IMR-90 (cell line): ENCODE measurements around the gene RAB27B. TPM values are rescaled to one million over a fixed set of nuclear protein-coding genes. Genes with fewer than 3 reads are reported as not detected.
A peak's percentile ranks its signal among the peaks of the same experiment; 100 is the strongest.
"Not testable (repeated sequence)": the region's sequence is repeated elsewhere in the genome, so short reads cannot be mapped to it uniquely, and the experiment has no call there.

ENCODE experiments used
- ATAC-seq: fragments of 200-7000 bp; cut with Tn5 transposase; 2 replicates; pipeline ENCODE4 v1.9.1; 2020; ENCODE audit warnings: low read depth, mild to moderate bottlenecking, moderate library complexity
- BruUV-seq: library from RNA; stranded (reverse); fragments of 400-500 nt; replicated peaks from 2 replicates; lab custom pipeline; 2021; lab: Mats Ljungman, UMichigan
- CTCF ChIA-PET: fragments of 300-600 bp; formaldehyde crosslinking; extraction: SDS; loops from one replicate; lab custom pipeline; 2021; ENCODE audit warnings: antibody characterized with exemption; lab: Yijun Ruan, JAX
- POLR2A ChIA-PET: fragments of 300-600 bp; sonication (Branson Sonifier 250); formaldehyde crosslinking; loops from one replicate; lab custom pipeline; 2022; ENCODE audit warnings: antibody characterized with exemption; ENCODE audit not compliant: unreplicated experiment; lab: Charles Lee
- DNase-seq: peaks from one replicate; pipeline ENCODE4 v3.0.0; 2013
- H2AFZ ChIP-seq: replicated peaks from 2 replicates; pipeline ENCODE3; 2013; ENCODE audit warnings: low read length, mild to moderate bottlenecking; ENCODE audit not compliant: poor library complexity
- H2AK5ac ChIP-seq: 2 replicates; pipeline ENCODE4 v1.6.1; 2013; ENCODE audit warnings: low read depth, low read length, inconsistent platforms
- H2AK9ac ChIP-seq: replicated peaks from 2 replicates; pipeline ENCODE3; 2013; ENCODE audit warnings: mild to moderate bottlenecking, low read depth, low read length, moderate library complexity; ENCODE audit not compliant: poor library complexity
- H2BK120ac ChIP-seq: 2 replicates; pipeline ENCODE4 v1.6.1; 2013; ENCODE audit warnings: low read depth, low read length, inconsistent platforms
- H2BK15ac ChIP-seq: 3 replicates; pipeline ENCODE4 v1.6.1; 2013; ENCODE audit warnings: low read depth, low read length, inconsistent platforms
- H2BK20ac ChIP-seq: 2 replicates; pipeline ENCODE4 v1.6.1; 2013; ENCODE audit warnings: low read depth, mild to moderate bottlenecking, inconsistent platforms, low read length, moderate library complexity
- H2BK5ac ChIP-seq: 2 replicates; pipeline ENCODE4 v1.6.1; 2013; ENCODE audit warnings: mild to moderate bottlenecking, low read depth, low read length, inconsistent platforms; ENCODE audit not compliant: poor library complexity, severe bottlenecking
- H3K14ac ChIP-seq: replicated peaks from 2 replicates; pipeline ENCODE4 v1.6.1; 2013; ENCODE audit warnings: low read depth, low read length, inconsistent platforms
- H3K18ac ChIP-seq: 2 replicates; pipeline ENCODE4 v1.6.1; 2013; ENCODE audit warnings: low read depth, low read length, control low read depth
- H3K23ac ChIP-seq: 2 replicates; pipeline ENCODE4 v1.6.1; 2013; ENCODE audit warnings: low read depth, low read length, inconsistent platforms
- H3K27ac ChIP-seq: 2 replicates; pipeline ENCODE4 v1.5.1; 2013; ENCODE audit warnings: mild to moderate bottlenecking, control low read depth, low read length; ENCODE audit not compliant: insufficient read depth
- H3K27me3 ChIP-seq: 2 replicates; pipeline ENCODE4 v1.6.1; 2013; ENCODE audit warnings: low read length; ENCODE audit not compliant: control insufficient read depth, insufficient read depth
- H3K36me3 ChIP-seq: 2 replicates; pipeline ENCODE4 v1.6.1; 2013; ENCODE audit warnings: low read length, mixed read lengths; ENCODE audit not compliant: control insufficient read depth, insufficient read depth
- H3K4ac ChIP-seq: 2 replicates; pipeline ENCODE4 v1.6.1; 2013; ENCODE audit warnings: low read depth, low read length, inconsistent platforms
- H3K4me1 ChIP-seq: 2 replicates; pipeline ENCODE4 v1.6.1; 2013; ENCODE audit warnings: low read length, mixed read lengths; ENCODE audit not compliant: control insufficient read depth, insufficient read depth
- H3K4me2 ChIP-seq: 2 replicates; pipeline ENCODE4 v1.6.1; 2013; ENCODE audit warnings: low read depth, mild to moderate bottlenecking, control low read depth, low read length, moderate library complexity
- H3K4me3 ChIP-seq: 2 replicates; pipeline ENCODE4 v1.5.1; 2013; ENCODE audit warnings: low read depth, mild to moderate bottlenecking, control low read depth, low read length, moderate library complexity; ENCODE audit not compliant: insufficient read depth
- H3K56ac ChIP-seq: 2 replicates; pipeline ENCODE4 v1.6.1; 2013; ENCODE audit warnings: low read length, inconsistent platforms; ENCODE audit not compliant: insufficient read depth; ENCODE audit errors: extremely low read depth
- H3K79me1 ChIP-seq, 2 experiments: 2 replicates each; pipeline ENCODE4 v1.6.1; 2013; ENCODE audit warnings: low read length in 2 of 2, inconsistent platforms in 1 of 2, low read depth in 1 of 2
- H3K9ac ChIP-seq: 2 replicates; pipeline ENCODE4 v1.6.1; 2013; ENCODE audit warnings: low read depth, low read length, control low read depth
- H3K9me1 ChIP-seq: 2 replicates; pipeline ENCODE4 v1.6.1; 2013; ENCODE audit warnings: low read length, inconsistent platforms; ENCODE audit not compliant: insufficient read depth
- H3K9me3 ChIP-seq: 2 replicates; pipeline ENCODE4 v1.6.1; 2013; ENCODE audit warnings: low read length; ENCODE audit not compliant: control insufficient read depth, insufficient read depth
- H4K20me1 ChIP-seq: 2 replicates; pipeline ENCODE4 v1.6.1; 2013; ENCODE audit warnings: low read length, inconsistent platforms; ENCODE audit not compliant: insufficient read depth
- H4K5ac ChIP-seq: 2 replicates; pipeline ENCODE4 v1.6.1; 2013; ENCODE audit warnings: mild to moderate bottlenecking, low read depth, low read length, control low read depth
- H4K8ac ChIP-seq, 2 experiments: 2 replicates each; pipeline ENCODE4 v1.6.1; 2013; ENCODE audit warnings: low read depth in 2 of 2, low read length in 2 of 2, control low read depth in 1 of 2, inconsistent platforms in 1 of 2
- H4K91ac ChIP-seq: 2 replicates; pipeline ENCODE4 v1.6.1; 2013; ENCODE audit warnings: low read depth, low read length, inconsistent platforms; ENCODE audit not compliant: insufficient read depth
- POLR2A ChIP-seq: IDR thresholded peaks from 2 replicates; pipeline ENCODE4 v1.6.1; 2012; ENCODE audit warnings: mild to moderate bottlenecking, low read depth, low read length
- WGBS, 2 experiments: methylation state at CpG; one replicate each; pipeline versions ENCODE4 v1.1.5 to v1.1.7; 2013; ENCODE audit warnings: missing lambda C conversion rate in 2 of 2; ENCODE audit not compliant: insufficient read length in 1 of 2; ENCODE audit errors: extremely low coverage in 2 of 2; 5-methylcytosine and 5-hydroxymethylcytosine counted together
- dilution Hi-C: fragments of 300-500 bp; cut with HindIII; formaldehyde crosslinking; loops from one replicate; pipeline ENCODE4 v1.14.3; 2018; ENCODE audit warnings: low sequenced_read_pairs; ENCODE audit not compliant: unreplicated experiment
- in situ Hi-C: fragments of 300-500 bp; cut with MboI; formaldehyde crosslinking; loops from 3 replicates; pipeline ENCODE4 v1.14.3; 2019; ENCODE audit warnings: low sequenced_read_pairs, inconsistent platforms, mixed read lengths
- intact Hi-C: fragments of 100-400 bp; cut with micrococcal nuclease; formaldehyde crosslinking; loops from 2 replicates; pipeline ENCODE4 v1.10.0; 2022
- polyA plus RNA-seq, 3 experiments: library from polyadenylated mRNA; depleted of rRNA; stranded (reverse); fragments of >200 nt; gene quantifications; 2 replicates each; pipeline ENCODE4 v1.2.3, GENCODE V29; 2012; ENCODE audit warnings: low replicate concordance in 1 of 3
- total RNA-seq: library from RNA; depleted of rRNA; stranded (reverse); fragments of >200 nt; gene quantifications from 2 replicates; pipeline ENCODE4 v1.2.3, GENCODE V29; 2012

RAB27B gene
- total and polyA plus RNA-seq, 2 of the 4 experiments (the other 2 are of a cell fraction) = 0.24 to 1.3 TPM

- dilution Hi-C loops = no loop called here
- Histone ChIP-seq H3K36me3 (no peaks in the 10 kb centered on the region), H2AFZ (no peak overlapping the region), H4K91ac (no peak overlapping the region), H3K27ac (no peak overlapping the region), H3K14ac (no peak overlapping the region), H3K4me1 (peaks cover 6% of the 10 kb centered on the region; the same call in 1 of the 2 replicates), H3K9ac (no peak overlapping the region), H2AK9ac (no peak overlapping the region), H2BK120ac (no peak overlapping the region), H3K4ac (no peak overlapping the region), H3K56ac (no peak overlapping the region), H3K18ac (peak overlapping the region; percentile 29; the same call in 1 of the 2 replicates), H2BK20ac (no peak overlapping the region), H2BK15ac (0 out of 3 replicates have a peak overlapping the region, but pooled peaks have one; percentile 57), H3K27me3 (no peaks in the 10 kb centered on the region), H4K5ac (no peak overlapping the region), H2AK5ac (no peak overlapping the region), H3K23ac (no peak overlapping the region), H3K9me1 (no peaks in the 10 kb centered on the region), H4K20me1 (no peaks in the 10 kb centered on the region), H3K4me3 (no peak overlapping the region), H3K9me3 (no peaks in the 10 kb centered on the region), H4K8ac (no peak overlapping the region), H3K79me1 (no peaks in the 10 kb centered on the region), H3K4me2 (no peak overlapping the region), H2BK5ac (no peak overlapping the region)
- DNase-seq (no peak), ATAC-seq (no peak)
- BruUV-seq = no TSS peak
- no CpG with 5 or more reads among the region's 2 CpGs for WGBS, 2 experiments
- POLR2A ChIA-PET = no interaction called here
- TF ChIP-seq POLR2A = no peak
- CTCF ChIA-PET = interaction anchor here (0.5 kb wide), 1 partner anchor 145 kb away, joined by 3 read pairs; no protein-coding TSS in a partner anchor
- intact Hi-C loops = no loop called here
- in situ Hi-C loops = no loop called here
Measured at GRCh38 chr18:54807303-54807702, 21.0 kb upstream of the RAB27B start.

- H3K4me2 ChIP-seq, DNase-seq, H3K23ac ChIP-seq, H4K20me1 ChIP-seq, H3K9ac ChIP-seq, H3K36me3 ChIP-seq, H2BK120ac ChIP-seq, H2BK15ac ChIP-seq, H3K4me3 ChIP-seq, H2BK20ac ChIP-seq, in situ Hi-C loops, intact Hi-C loops, H3K18ac ChIP-seq, POLR2A ChIA-PET, H3K14ac ChIP-seq, H2AK9ac ChIP-seq, ATAC-seq, H2AK5ac ChIP-seq, H2BK5ac ChIP-seq, H2AFZ ChIP-seq, H3K4me1 ChIP-seq, H3K9me3 ChIP-seq, H3K27ac ChIP-seq, H3K9me1 ChIP-seq, H4K91ac ChIP-seq, CTCF ChIA-PET, BruUV-seq, H4K5ac ChIP-seq, H3K27me3 ChIP-seq, H4K8ac ChIP-seq, H3K4ac ChIP-seq, H3K79me1 ChIP-seq, H3K56ac ChIP-seq, dilution Hi-C loops: not testable (repeated sequence)
- WGBS, 2 experiments = no CpG with 5 or more reads among the region's 5 CpGs
Measured at GRCh38 chr18:54810662-54811061, 17.6 kb upstream of the RAB27B start.
